ENCODE measurements around the gene SIRPA.

SIRPA gene

GRCh38 chr20:1872459-1873097, 22.6 kb upstream of the SIRPA start:
- H3K9me3 ChIP-seq (ENCODE audit: insufficient read depth, low read length), result no peaks in the 10 kb centered on the region
- H2AFZ ChIP-seq (ENCODE audit: low read depth, low read length), result no peak overlapping the region
- peaks cover 52% of the 10 kb centered on the region for H3K27me3 ChIP-seq (ENCODE audit: low read depth, low read length)
- peaks cover 39% of the 10 kb centered on the region for H3K4me1 ChIP-seq (ENCODE audit: low read length)
- H4K20me1 ChIP-seq (ENCODE audit: insufficient read depth, low read length), result no peaks in the 10 kb centered on the region
- no peaks in the 10 kb centered on the region for H3K79me2 ChIP-seq (ENCODE audit: low read length)
- H3K4me2 ChIP-seq (ENCODE audit: low read length), result no peak overlapping the region
- H3K4me3 ChIP-seq (ENCODE audit: low read length), result no peak overlapping the region
- H3K36me3 ChIP-seq (replicated peaks; ENCODE audit: low read depth, low read length), result no peaks in the 10 kb centered on the region
- no peak for TF ChIP-seq EZH2phosphoT487 (IDR thresholded peaks at IDR 0.05; ENCODE audit: low read depth)
- no peak for TF ChIP-seq CTCF (IDR thresholded peaks at IDR 0.05; ENCODE audit: low read depth, low read length)
- H3K9ac ChIP-seq (ENCODE audit: low read length), result no peak overlapping the region
- no peak overlapping the region for H3K27ac ChIP-seq (ENCODE audit: low read length)

GRCh38 chr20:1874450-1875182, 20.6 kb upstream of the SIRPA start:
- Histone ChIP-seq H3K4me3 (ENCODE audit: low read length) (no peak overlapping the region), H3K27ac (ENCODE audit: low read length) (no peak overlapping the region), H3K9ac (ENCODE audit: low read length) (no peak overlapping the region), H4K20me1 (ENCODE audit: insufficient read depth, low read length) (no peaks in the 10 kb centered on the region), H2AFZ (ENCODE audit: low read depth, low read length) (no peak overlapping the region), H3K4me1 (ENCODE audit: low read length) (peaks cover 38% of the 10 kb centered on the region), H3K79me2 (ENCODE audit: low read length) (no peaks in the 10 kb centered on the region), H3K36me3 (replicated peaks; ENCODE audit: low read depth, low read length) (no peaks in the 10 kb centered on the region), H3K9me3 (ENCODE audit: insufficient read depth, low read length) (no peaks in the 10 kb centered on the region), H3K27me3 (ENCODE audit: low read depth, low read length) (peaks cover 36% of the 10 kb centered on the region), H3K4me2 (ENCODE audit: low read length) (no peak overlapping the region)
- no peak for TF ChIP-seq EZH2phosphoT487 (IDR thresholded peaks at IDR 0.05; ENCODE audit: low read depth)
- TF ChIP-seq CTCF (IDR thresholded peaks at IDR 0.05; ENCODE audit: low read depth, low read length), result no peak

- Histone ChIP-seq H3K9me3 (ENCODE audit: insufficient read depth, low read length) (no peaks in the 10 kb centered on the region), H4K20me1 (ENCODE audit: insufficient read depth, low read length) (no peaks in the 10 kb centered on the region), H2AFZ (ENCODE audit: low read depth, low read length) (no peak overlapping the region), H3K27me3 (ENCODE audit: low read depth, low read length) (peaks cover 31% of the 10 kb centered on the region), H3K4me3 (ENCODE audit: low read length) (no peak overlapping the region), H3K4me2 (ENCODE audit: low read length) (no peak overlapping the region), H3K79me2 (ENCODE audit: low read length) (no peaks in the 10 kb centered on the region), H3K4me1 (ENCODE audit: low read length) (peaks cover 33% of the 10 kb centered on the region), H3K9ac (ENCODE audit: low read length) (no peak overlapping the region), H3K27ac (ENCODE audit: low read length) (no peak overlapping the region), H3K36me3 (replicated peaks; ENCODE audit: low read depth, low read length) (no peaks in the 10 kb centered on the region)
- no peak for TF ChIP-seq CTCF (IDR thresholded peaks at IDR 0.05; ENCODE audit: low read depth, low read length)
- no peak for TF ChIP-seq EZH2phosphoT487 (IDR thresholded peaks at IDR 0.05; ENCODE audit: low read depth)
Measured at GRCh38 chr20:1875183-1875554, 20.0 kb upstream of the SIRPA start.

GRCh38 chr20:1875762-1876161, 19.4 kb upstream of the SIRPA start:
- H3K27me3 ChIP-seq (ENCODE audit: low read depth, low read length), result peaks cover 31% of the 10 kb centered on the region
- H2AFZ ChIP-seq (ENCODE audit: low read depth, low read length), result no peak overlapping the region
- H3K27ac ChIP-seq (ENCODE audit: low read length), result no peak overlapping the region
- no peaks in the 10 kb centered on the region for H4K20me1 ChIP-seq (ENCODE audit: insufficient read depth, low read length)
- H3K9me3 ChIP-seq (ENCODE audit: insufficient read depth, low read length), result no peaks in the 10 kb centered on the region
- H3K4me3 ChIP-seq (ENCODE audit: low read length), result no peak overlapping the region
- H3K4me2 ChIP-seq (ENCODE audit: low read length), result no peak overlapping the region
- peaks cover 28% of the 10 kb centered on the region for H3K4me1 ChIP-seq (ENCODE audit: low read length)
- no peaks in the 10 kb centered on the region for H3K79me2 ChIP-seq (ENCODE audit: low read length)
- no peaks in the 10 kb centered on the region for H3K36me3 ChIP-seq (replicated peaks; ENCODE audit: low read depth, low read length)
- no peak overlapping the region for H3K9ac ChIP-seq (ENCODE audit: low read length)
- TF ChIP-seq CTCF (IDR thresholded peaks at IDR 0.05; ENCODE audit: low read depth, low read length) (no peak), EZH2phosphoT487 (IDR thresholded peaks at IDR 0.05; ENCODE audit: low read depth) (no peak)
